Muscle layer of colon (tissue), 2 donors: ENCODE results near the gene MEGF6.

Source experiments
- H3K27ac ChIP-seq: one replicate; pipeline ENCODE4 v1.7.0; 2013; ENCODE audit warnings: low read depth, mild to moderate bottlenecking, low read length, moderate library complexity
- H3K27me3 ChIP-seq, 2 donors: one replicate each; pipeline ENCODE4 v1.7.0; 2013; ENCODE audit warnings: low read length in 2 of 2, mild to moderate bottlenecking in 2 of 2; ENCODE audit not compliant: insufficient read depth in 2 of 2, control insufficient read depth in 1 of 2
- H3K36me3 ChIP-seq: one replicate; pipeline ENCODE4 v1.7.0; 2013; ENCODE audit warnings: mild to moderate bottlenecking, low read length; ENCODE audit not compliant: insufficient read depth
- H3K4me1 ChIP-seq: one replicate; pipeline ENCODE4 v1.7.0; 2013; ENCODE audit warnings: mild to moderate bottlenecking, low read length; ENCODE audit not compliant: insufficient read depth
- H3K4me3 ChIP-seq, 2 donors: one replicate each; pipeline ENCODE4 v1.7.0; 2013; ENCODE audit warnings: low read length in 2 of 2, low read depth in 1 of 2, mild to moderate bottlenecking in 1 of 2, moderate library complexity in 1 of 2
- H3K9ac ChIP-seq: one replicate; pipeline ENCODE4 v1.7.0; 2013; ENCODE audit warnings: low read length
- H3K9me3 ChIP-seq: one replicate; pipeline ENCODE4 v1.7.0; 2013; ENCODE audit warnings: mild to moderate bottlenecking, low read length
- donor health status: abdominal sarcoma.
- donor health status: Adenocarcinoma of cecum.

MEGF6 gene

GRCh38 chr1:3522564-3523265 is 88.6 kb downstream of the MEGF6 start:
- H3K9me3 ChIP-seq, result no peaks in the 10 kb centered on the region
- no peak overlapping the region for H3K27ac ChIP-seq
- H3K9ac ChIP-seq, result no peak overlapping the region
- no peak overlapping the region for H3K4me3 ChIP-seq
- no peaks in the 10 kb centered on the region for H3K4me1 ChIP-seq
- H3K36me3 ChIP-seq, result no peaks in the 10 kb centered on the region
- H3K27me3 ChIP-seq, result peaks cover 0 to 6% of the 10 kb centered on the region in 2 donors

GRCh38 chr1:3522112-3522511 is 89.2 kb downstream of the MEGF6 start:
- no peaks in the 10 kb centered on the region for H3K27me3 ChIP-seq
- H3K9me3 ChIP-seq, result no peaks in the 10 kb centered on the region
- H3K27ac ChIP-seq, result no peak overlapping the region
- H3K36me3 ChIP-seq, result no peaks in the 10 kb centered on the region
- H3K4me3 ChIP-seq, result no peak overlapping the region
- no peak overlapping the region for H3K9ac ChIP-seq
- H3K4me1 ChIP-seq, result no peaks in the 10 kb centered on the region

- no peaks in the 10 kb centered on the region for H3K36me3 ChIP-seq
- H3K4me1 ChIP-seq, result no peaks in the 10 kb centered on the region
- no peaks in the 10 kb centered on the region for H3K27me3 ChIP-seq
- H3K9me3 ChIP-seq, result no peaks in the 10 kb centered on the region
- H3K27ac ChIP-seq, result no peak overlapping the region
- H3K4me3 ChIP-seq, result no peak overlapping the region
- H3K9ac ChIP-seq, result no peak overlapping the region
These were observed 89.9 kb downstream of the MEGF6 start for GRCh38 chr1:3521426-3521825.

GRCh38 chr1:3520419-3521378 is 90.6 kb downstream of the MEGF6 start:
- Histone ChIP-seq H3K9me3 (no peaks in the 10 kb centered on the region), H3K27me3 (no peaks in the 10 kb centered on the region), H3K9ac (no peak overlapping the region), H3K27ac (no peak overlapping the region), H3K36me3 (no peaks in the 10 kb centered on the region), H3K4me3 (no peak overlapping the region), H3K4me1 (no peaks in the 10 kb centered on the region)

- H3K27ac ChIP-seq, result no peak overlapping the region
- no peaks in the 10 kb centered on the region for H3K36me3 ChIP-seq
These were observed 91.9 kb downstream of the MEGF6 start for GRCh38 chr1:3519301-3519885.

GRCh38 chr1:3518756-3519155 is 92.6 kb downstream of the MEGF6 start:
- Histone ChIP-seq H3K4me1 (no peaks in the 10 kb centered on the region), H3K27ac (no peak overlapping the region), H3K9me3 (no peaks in the 10 kb centered on the region), H3K9ac (no peak overlapping the region), H3K27me3 (no peaks in the 10 kb centered on the region), H3K4me3 (no peak overlapping the region), H3K36me3 (no peaks in the 10 kb centered on the region)

More at GRCh38 chr1:3519301-3519885, 91.9 kb downstream of the MEGF6 start:
- Histone ChIP-seq H3K27me3 (no peaks in the 10 kb centered on the region), H3K4me1 (no peaks in the 10 kb centered on the region), H3K9ac (no peak overlapping the region), H3K4me3 (no peak overlapping the region), H3K9me3 (no peaks in the 10 kb centered on the region)

- Histone ChIP-seq H3K27me3 (no peaks in the 10 kb centered on the region), H3K4me1 (no peaks in the 10 kb centered on the region), H3K27ac (no peak overlapping the region), H3K36me3 (no peaks in the 10 kb centered on the region), H3K4me3 (no peak overlapping the region), H3K9me3 (no peaks in the 10 kb centered on the region), H3K9ac (no peak overlapping the region)
These were observed 93.1 kb downstream of the MEGF6 start for GRCh38 chr1:3518256-3518655.

- Histone ChIP-seq H3K27ac (no peak overlapping the region), H3K27me3 (no peaks in the 10 kb centered on the region), H3K9ac (no peak overlapping the region), H3K36me3 (no peaks in the 10 kb centered on the region), H3K4me3 (no peak overlapping the region), H3K9me3 (no peaks in the 10 kb centered on the region), H3K4me1 (no peaks in the 10 kb centered on the region)
These were observed 94.2 kb downstream of the MEGF6 start for GRCh38 chr1:3516911-3517675.

GRCh38 chr1:3516481-3516869 is 94.8 kb downstream of the MEGF6 start:
- Histone ChIP-seq H3K27ac (no peak overlapping the region), H3K9ac (no peak overlapping the region), H3K27me3 (no peaks in the 10 kb centered on the region), H3K4me3 (no peak overlapping the region), H3K36me3 (no peaks in the 10 kb centered on the region), H3K9me3 (no peaks in the 10 kb centered on the region), H3K4me1 (no peaks in the 10 kb centered on the region)

GRCh38 chr1:3515774-3516480 is 95.4 kb downstream of the MEGF6 start:
- H3K4me3 ChIP-seq, result no peak overlapping the region
- no peak overlapping the region for H3K27ac ChIP-seq
- no peaks in the 10 kb centered on the region for H3K27me3 ChIP-seq

More at GRCh38 chr1:3515774-3516480, 95.4 kb downstream of the MEGF6 start:
- H3K9ac ChIP-seq, result no peak overlapping the region
- H3K36me3 ChIP-seq, result no peaks in the 10 kb centered on the region
- no peaks in the 10 kb centered on the region for H3K4me1 ChIP-seq
- no peaks in the 10 kb centered on the region for H3K9me3 ChIP-seq
